H1 (cell line): ENCODE measurements around the gene CMTM1. TPM values are rescaled to one million over a fixed set of nuclear protein-coding genes. Genes with fewer than 3 reads are reported as not detected.

Experiments
- CBX5 ChIP-seq: fragments of 300-800, 300-1000 bp; sonication (generic); IDR thresholded peaks from 2 replicates; pipeline ENCODE4 v1.7.1; 2016; ENCODE audit warnings: antibody characterized with exemption, low read length, low read depth
- CHD2 ChIP-seq: IDR thresholded peaks from 2 replicates; pipeline ENCODE4 v1.6.1; 2012; ENCODE audit warnings: low read length, improper control_type of control experiment
- CREB1 ChIP-seq: IDR thresholded peaks from 2 replicates; pipeline ENCODE4 v1.6.1; 2012; ENCODE audit warnings: inconsistent platforms
- CTBP2 ChIP-seq: IDR thresholded peaks from 2 replicates; pipeline ENCODE4 v1.7.0; 2011; ENCODE audit warnings: borderline replicate concordance, mild to moderate bottlenecking, moderate library complexity, mixed read lengths, low read length; ENCODE audit not compliant: insufficient read depth, insufficient read length
- EZH2 ChIP-seq: fragments of 200-600 bp; sonication (generic); IDR thresholded peaks from 2 replicates; pipeline ENCODE4 v1.7.1; 2012; ENCODE audit warnings: low read depth, mild to moderate bottlenecking, moderate library complexity, low read length, inconsistent platforms; ENCODE audit not compliant: severe bottlenecking
- KDM4A ChIP-seq: IDR thresholded peaks from one replicate; pipeline ENCODE4 v1.7.1; 2012; ENCODE audit warnings: low read depth, mild to moderate bottlenecking, moderate library complexity, low read length, inconsistent platforms; ENCODE audit not compliant: severe bottlenecking
- NRF1 ChIP-seq: IDR thresholded peaks from 2 replicates; pipeline ENCODE4 v1.6.1; 2011; ENCODE audit warnings: mild to moderate bottlenecking, low read depth, low read length, improper control_type of control experiment
- polyA plus RNA-seq, 7 experiments: library from polyadenylated mRNA; depleted of rRNA in 3 of 7; stranded (reverse) in 5 of 7; unstranded in 2 of 7; fragments of >200 nt in 5 of 7; fragments of 200-250 nt in 2 of 7; gene quantifications; 1 replicate in 5 of 7; 2 replicates in 1 of 7; 4 replicates in 1 of 7; pipeline versions ENCODE4 v1.2.1 to v1.2.3, GENCODE V29; 2011 to 2013; ENCODE audit warnings: missing spikeins in 2 of 7, mixed read lengths in 2 of 7
- total RNA-seq: library from RNA; stranded (reverse); fragmentation: NEBNext Ultra II Directional; extraction: Animal tissue kit (Norgen Biotek cat#: 25700); gene quantifications from 2 replicates; pipeline ENCODE4 v1.2.1, GENCODE V29; 2021
- TF ChIP-seq, protein P1 (sequence below): fragments of 300-600 bp; sonication (generic); IDR thresholded peaks from 2 replicates; pipeline ENCODE4 v1.7.1; 2012; ENCODE audit warnings: low read length, moderate library complexity, mild to moderate bottlenecking, inconsistent platforms; ENCODE audit not compliant: insufficient replicate concordance
- TF ChIP-seq, protein P2 (sequence below): IDR thresholded peaks from 2 replicates; pipeline ENCODE4 v1.6.1; 2011; ENCODE audit warnings: low read length, improper control_type of control experiment
- TF ChIP-seq, protein P3 (sequence below): IDR thresholded peaks from 2 replicates; pipeline ENCODE4 v1.6.1; 2012; ENCODE audit warnings: inconsistent platforms

The CMTM1 gene
- total and polyA plus RNA-seq, 2 of the 8 experiments (the other 6 are each of a cell fraction or from before 2014, with no cell fraction given), result 1.2 to 2.0 TPM

DNA sequence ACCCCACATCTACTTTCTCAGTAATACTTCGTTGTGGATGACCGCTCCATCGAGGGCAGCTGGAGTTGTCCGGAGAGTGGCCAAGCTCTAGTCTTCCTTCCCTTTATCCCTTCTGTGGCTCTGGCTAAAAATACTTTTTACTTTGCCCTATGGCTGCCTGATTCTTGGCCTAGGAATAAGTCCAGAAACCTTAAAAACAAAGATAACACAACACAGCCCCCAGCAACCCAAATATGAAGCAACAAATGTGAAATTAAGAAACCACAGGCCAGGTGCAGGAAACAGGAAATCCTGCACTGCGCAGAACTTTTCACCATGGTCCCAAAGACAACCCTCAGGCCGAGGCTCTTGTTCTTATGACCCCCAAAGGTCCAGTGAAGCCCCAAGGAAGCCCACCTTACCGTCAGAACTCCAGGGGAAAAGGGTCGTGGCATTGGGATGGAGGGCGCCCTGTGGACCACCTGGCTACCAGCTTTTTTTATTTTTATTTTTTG is 42.3 kb upstream of the CMTM1 start (continued):
- TF ChIP-seq, protein P1, sequence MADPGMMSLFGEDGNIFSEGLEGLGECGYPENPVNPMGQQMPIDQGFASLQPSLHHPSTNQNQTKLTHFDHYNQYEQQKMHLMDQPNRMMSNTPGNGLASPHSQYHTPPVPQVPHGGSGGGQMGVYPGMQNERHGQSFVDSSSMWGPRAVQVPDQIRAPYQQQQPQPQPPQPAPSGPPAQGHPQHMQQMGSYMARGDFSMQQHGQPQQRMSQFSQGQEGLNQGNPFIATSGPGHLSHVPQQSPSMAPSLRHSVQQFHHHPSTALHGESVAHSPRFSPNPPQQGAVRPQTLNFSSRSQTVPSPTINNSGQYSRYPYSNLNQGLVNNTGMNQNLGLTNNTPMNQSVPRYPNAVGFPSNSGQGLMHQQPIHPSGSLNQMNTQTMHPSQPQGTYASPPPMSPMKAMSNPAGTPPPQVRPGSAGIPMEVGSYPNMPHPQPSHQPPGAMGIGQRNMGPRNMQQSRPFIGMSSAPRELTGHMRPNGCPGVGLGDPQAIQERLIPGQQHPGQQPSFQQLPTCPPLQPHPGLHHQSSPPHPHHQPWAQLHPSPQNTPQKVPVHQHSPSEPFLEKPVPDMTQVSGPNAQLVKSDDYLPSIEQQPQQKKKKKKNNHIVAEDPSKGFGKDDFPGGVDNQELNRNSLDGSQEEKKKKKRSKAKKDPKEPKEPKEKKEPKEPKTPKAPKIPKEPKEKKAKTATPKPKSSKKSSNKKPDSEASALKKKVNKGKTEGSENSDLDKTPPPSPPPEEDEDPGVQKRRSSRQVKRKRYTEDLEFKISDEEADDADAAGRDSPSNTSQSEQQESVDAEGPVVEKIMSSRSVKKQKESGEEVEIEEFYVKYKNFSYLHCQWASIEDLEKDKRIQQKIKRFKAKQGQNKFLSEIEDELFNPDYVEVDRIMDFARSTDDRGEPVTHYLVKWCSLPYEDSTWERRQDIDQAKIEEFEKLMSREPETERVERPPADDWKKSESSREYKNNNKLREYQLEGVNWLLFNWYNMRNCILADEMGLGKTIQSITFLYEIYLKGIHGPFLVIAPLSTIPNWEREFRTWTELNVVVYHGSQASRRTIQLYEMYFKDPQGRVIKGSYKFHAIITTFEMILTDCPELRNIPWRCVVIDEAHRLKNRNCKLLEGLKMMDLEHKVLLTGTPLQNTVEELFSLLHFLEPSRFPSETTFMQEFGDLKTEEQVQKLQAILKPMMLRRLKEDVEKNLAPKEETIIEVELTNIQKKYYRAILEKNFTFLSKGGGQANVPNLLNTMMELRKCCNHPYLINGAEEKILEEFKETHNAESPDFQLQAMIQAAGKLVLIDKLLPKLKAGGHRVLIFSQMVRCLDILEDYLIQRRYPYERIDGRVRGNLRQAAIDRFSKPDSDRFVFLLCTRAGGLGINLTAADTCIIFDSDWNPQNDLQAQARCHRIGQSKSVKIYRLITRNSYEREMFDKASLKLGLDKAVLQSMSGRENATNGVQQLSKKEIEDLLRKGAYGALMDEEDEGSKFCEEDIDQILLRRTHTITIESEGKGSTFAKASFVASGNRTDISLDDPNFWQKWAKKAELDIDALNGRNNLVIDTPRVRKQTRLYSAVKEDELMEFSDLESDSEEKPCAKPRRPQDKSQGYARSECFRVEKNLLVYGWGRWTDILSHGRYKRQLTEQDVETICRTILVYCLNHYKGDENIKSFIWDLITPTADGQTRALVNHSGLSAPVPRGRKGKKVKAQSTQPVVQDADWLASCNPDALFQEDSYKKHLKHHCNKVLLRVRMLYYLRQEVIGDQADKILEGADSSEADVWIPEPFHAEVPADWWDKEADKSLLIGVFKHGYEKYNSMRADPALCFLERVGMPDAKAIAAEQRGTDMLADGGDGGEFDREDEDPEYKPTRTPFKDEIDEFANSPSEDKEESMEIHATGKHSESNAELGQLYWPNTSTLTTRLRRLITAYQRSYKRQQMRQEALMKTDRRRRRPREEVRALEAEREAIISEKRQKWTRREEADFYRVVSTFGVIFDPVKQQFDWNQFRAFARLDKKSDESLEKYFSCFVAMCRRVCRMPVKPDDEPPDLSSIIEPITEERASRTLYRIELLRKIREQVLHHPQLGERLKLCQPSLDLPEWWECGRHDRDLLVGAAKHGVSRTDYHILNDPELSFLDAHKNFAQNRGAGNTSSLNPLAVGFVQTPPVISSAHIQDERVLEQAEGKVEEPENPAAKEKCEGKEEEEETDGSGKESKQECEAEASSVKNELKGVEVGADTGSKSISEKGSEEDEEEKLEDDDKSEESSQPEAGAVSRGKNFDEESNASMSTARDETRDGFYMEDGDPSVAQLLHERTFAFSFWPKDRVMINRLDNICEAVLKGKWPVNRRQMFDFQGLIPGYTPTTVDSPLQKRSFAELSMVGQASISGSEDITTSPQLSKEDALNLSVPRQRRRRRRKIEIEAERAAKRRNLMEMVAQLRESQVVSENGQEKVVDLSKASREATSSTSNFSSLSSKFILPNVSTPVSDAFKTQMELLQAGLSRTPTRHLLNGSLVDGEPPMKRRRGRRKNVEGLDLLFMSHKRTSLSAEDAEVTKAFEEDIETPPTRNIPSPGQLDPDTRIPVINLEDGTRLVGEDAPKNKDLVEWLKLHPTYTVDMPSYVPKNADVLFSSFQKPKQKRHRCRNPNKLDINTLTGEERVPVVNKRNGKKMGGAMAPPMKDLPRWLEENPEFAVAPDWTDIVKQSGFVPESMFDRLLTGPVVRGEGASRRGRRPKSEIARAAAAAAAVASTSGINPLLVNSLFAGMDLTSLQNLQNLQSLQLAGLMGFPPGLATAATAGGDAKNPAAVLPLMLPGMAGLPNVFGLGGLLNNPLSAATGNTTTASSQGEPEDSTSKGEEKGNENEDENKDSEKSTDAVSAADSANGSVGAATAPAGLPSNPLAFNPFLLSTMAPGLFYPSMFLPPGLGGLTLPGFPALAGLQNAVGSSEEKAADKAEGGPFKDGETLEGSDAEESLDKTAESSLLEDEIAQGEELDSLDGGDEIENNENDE, result no peak
- TF ChIP-seq KDM4A, result no peak
- TF ChIP-seq CTBP2, result no peak
- TF ChIP-seq CHD2, result no peak
- TF ChIP-seq CREB1, result no peak
- no peak for TF ChIP-seq CBX5
- TF ChIP-seq, protein P2, sequence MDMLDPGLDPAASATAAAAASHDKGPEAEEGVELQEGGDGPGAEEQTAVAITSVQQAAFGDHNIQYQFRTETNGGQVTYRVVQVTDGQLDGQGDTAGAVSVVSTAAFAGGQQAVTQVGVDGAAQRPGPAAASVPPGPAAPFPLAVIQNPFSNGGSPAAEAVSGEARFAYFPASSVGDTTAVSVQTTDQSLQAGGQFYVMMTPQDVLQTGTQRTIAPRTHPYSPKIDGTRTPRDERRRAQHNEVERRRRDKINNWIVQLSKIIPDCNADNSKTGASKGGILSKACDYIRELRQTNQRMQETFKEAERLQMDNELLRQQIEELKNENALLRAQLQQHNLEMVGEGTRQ, result no peak
- no peak for TF ChIP-seq NRF1
- TF ChIP-seq, protein P3, sequence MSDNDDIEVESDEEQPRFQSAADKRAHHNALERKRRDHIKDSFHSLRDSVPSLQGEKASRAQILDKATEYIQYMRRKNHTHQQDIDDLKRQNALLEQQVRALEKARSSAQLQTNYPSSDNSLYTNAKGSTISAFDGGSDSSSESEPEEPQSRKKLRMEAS, result no peak
- TF ChIP-seq EZH2, result no peak
